Right kidney (tissue), 1 donor: Measurements from ENCODE around the gene HLA-DMB.

ENCODE experiments used
- DNase-seq: peaks from one replicate; pipeline ENCODE4 v3.0.0-alpha.2; 2016

The HLA-DMB gene

GRCh38 chr6:32972353-32973143, 31.7 kb upstream of the HLA-DMB start:
- peak; percentile 57 for DNase-seq

GRCh38 chr6:32971581-32972352, 30.9 kb upstream of the HLA-DMB start:
- peak; percentile 98 for DNase-seq

- DNase-seq: no peak
Observed at GRCh38 chr6:32971242-32971580, 30.4 kb upstream of the HLA-DMB start.

GRCh38 chr6:32970413-32971241, 29.8 kb upstream of the HLA-DMB start:
- peak; percentile 93 for DNase-seq

- DNase-seq: peak; percentile 96
Observed at GRCh38 chr6:32969685-32970412, 29.0 kb upstream of the HLA-DMB start.

- DNase-seq: peak; percentile 87
Observed at GRCh38 chr6:32968867-32969684, 28.2 kb upstream of the HLA-DMB start.

- DNase-seq: peak; percentile 99
Observed at GRCh38 chr6:32968093-32968866, 27.5 kb upstream of the HLA-DMB start, which contains the start of gene BRD2. Gene BRD2 (plus strand): TSS chr6:32968594. CDS start chr6:32972899, 4,305 bp downstream.

- peak; percentile 49 for DNase-seq
Observed at GRCh38 chr6:32967151-32968091, 26.6 kb upstream of the HLA-DMB start.

GRCh38 chr6:32964776-32965175, 23.9 kb upstream of the HLA-DMB start:
- DNase-seq: no peak

GRCh38 chr6:32963866-32964265, 23.0 kb upstream of the HLA-DMB start:
- no peak for DNase-seq

GRCh38 chr6:32962213-32962826, 21.5 kb upstream of the HLA-DMB start:
- no peak for DNase-seq

GRCh38 chr6:32960563-32960962, 19.7 kb upstream of the HLA-DMB start:
- DNase-seq: no peak

GRCh38 chr6:32956176-32956575, 15.3 kb upstream of the HLA-DMB start:
- DNase-seq: no peak

GRCh38 chr6:32954986-32955802, 14.4 kb upstream of the HLA-DMB start:
- DNase-seq: peak; percentile 22

- DNase-seq: no peak
Observed at GRCh38 chr6:32954267-32954666, 13.4 kb upstream of the HLA-DMB start.

GRCh38 chr6:32953775-32954174, 12.9 kb upstream of the HLA-DMB start:
- no peak for DNase-seq
